Vagina (tissue), 2 donors: Measurements from ENCODE around the gene CCDC102A.

Experiments used
- CTCF ChIP-seq, 3 experiments: fragments of 450-650 bp in 2 of 3; fragments of 200-600 bp in 1 of 3; sonication (generic) in 1 of 3; IDR thresholded peaks; one replicate each; pipeline ENCODE4 v1.5.1; 2017 to 2019; ENCODE audit warnings: antibody characterized with exemption in 3 of 3, mild to moderate bottlenecking in 2 of 3, moderate library complexity in 2 of 3
- POLR2AphosphoS5 ChIP-seq, 2 donors: sonication (generic); formaldehyde crosslinking; IDR thresholded peaks; one replicate each; pipeline ENCODE4 v1.9.0; 2017; ENCODE audit warnings: antibody characterized with exemption in 2 of 2, mild to moderate bottlenecking in 2 of 2, low read depth in 1 of 2; ENCODE audit not compliant: insufficient read depth in 1 of 2

- no peak for TF ChIP-seq POLR2AphosphoS5 (IDR thresholded peaks at IDR 0.05; ENCODE audit: insufficient read depth in 1 of 2, low read depth in 1 of 2)
- TF ChIP-seq CTCF (IDR thresholded peaks at IDR 0.05) = no peak
These were observed 73.4 kb downstream of the CCDC102A start for GRCh38 chr16:57462978-57463362.
